Mesendoderm (in vitro differentiated cells): ENCODE measurements around the gene PDZRN3.

Experiments
- DNase-seq: peaks from one replicate; pipeline ENCODE4 v3.0.0; 2013
- H2AK5ac ChIP-seq: 2 replicates; pipeline ENCODE4 v1.6.1; 2013; ENCODE audit warnings: low read length, inconsistent platforms
- H2BK120ac ChIP-seq: 2 replicates; pipeline ENCODE4 v1.6.1; 2013; ENCODE audit warnings: low read depth, mild to moderate bottlenecking, low read length, moderate library complexity, mixed read lengths
- H2BK15ac ChIP-seq: replicated peaks from 2 replicates; pipeline ENCODE4 v1.6.1; 2013; ENCODE audit warnings: low read depth, mild to moderate bottlenecking, moderate library complexity
- H2BK5ac ChIP-seq: 2 replicates; pipeline ENCODE4 v1.6.1; 2013; ENCODE audit warnings: low read length, inconsistent platforms
- H3K18ac ChIP-seq: 2 replicates; pipeline ENCODE4 v1.6.1; 2013; ENCODE audit warnings: mild to moderate bottlenecking, low read length, mixed read lengths
- H3K23ac ChIP-seq: one replicate; pipeline ENCODE4 v1.6.1; 2013; ENCODE audit warnings: low read length
- H3K27ac ChIP-seq: 2 replicates; pipeline ENCODE4 v1.5.1; 2013; ENCODE audit warnings: low read depth, mild to moderate bottlenecking, inconsistent platforms, low read length, moderate library complexity
- H3K27me3 ChIP-seq: 2 replicates; pipeline ENCODE4 v1.6.1; 2013; ENCODE audit warnings: low read length, control low read depth, mild to moderate bottlenecking, inconsistent platforms; ENCODE audit not compliant: insufficient read depth, poor library complexity
- H3K36me3 ChIP-seq: 2 replicates; pipeline ENCODE4 v1.6.1; 2013; ENCODE audit warnings: low read length, inconsistent platforms; ENCODE audit not compliant: control insufficient read depth, insufficient read depth
- H3K4ac ChIP-seq: one replicate; pipeline ENCODE4 v1.6.1; 2013; ENCODE audit warnings: low read depth, mild to moderate bottlenecking, low read length, moderate library complexity
- H3K4me1 ChIP-seq: 2 replicates; pipeline ENCODE4 v1.6.1; 2013; ENCODE audit warnings: low read depth, low read length, inconsistent platforms; ENCODE audit not compliant: control insufficient read depth
- H3K4me2 ChIP-seq: 2 replicates; pipeline ENCODE4 v1.6.1; 2013; ENCODE audit warnings: low read length
- H3K4me3 ChIP-seq: 2 replicates; pipeline ENCODE4 v1.5.1; 2013; ENCODE audit warnings: mild to moderate bottlenecking, low read length
- H3K56ac ChIP-seq: one replicate; pipeline ENCODE4 v1.6.1; 2013; ENCODE audit warnings: low read length
- H3K79me1 ChIP-seq: 2 replicates; pipeline ENCODE4 v1.6.1; 2013; ENCODE audit warnings: low read length, inconsistent platforms
- H3K79me2 ChIP-seq: 2 replicates; pipeline ENCODE4 v1.6.1; 2013; ENCODE audit warnings: mild to moderate bottlenecking, low read length; ENCODE audit not compliant: control insufficient read depth, insufficient read depth
- H3K9ac ChIP-seq: 2 replicates; pipeline ENCODE4 v1.6.1; 2013; ENCODE audit warnings: low read length, inconsistent platforms
- H4K5ac ChIP-seq: one replicate; pipeline ENCODE4 v1.6.1; 2013; ENCODE audit warnings: low read length
- H4K8ac ChIP-seq: one replicate; pipeline ENCODE4 v1.6.1; 2013; ENCODE audit warnings: low read depth, mild to moderate bottlenecking, control low read depth, low read length, moderate library complexity
- whole genome bisulfite sequencing: extraction: QIAGEN DNeasy Blood & Tissue Kit; methylation state at CpG from one replicate; pipeline ENCODE4 v1.1.7; 2013; ENCODE audit warnings: low lambda C conversion rate, missing lambda C conversion rate; ENCODE audit not compliant: insufficient coverage; ENCODE audit errors: extremely low coverage; 5-methylcytosine and 5-hydroxymethylcytosine counted together

Gene PDZRN3

GRCh38 chr3:73407577-73407976 is 217.2 kb downstream of the PDZRN3 start:
- no peak overlapping the region for H3K56ac ChIP-seq
- no peaks in the 10 kb centered on the region for H3K4me1 ChIP-seq
- no peaks in the 10 kb centered on the region for H3K79me2 ChIP-seq
- no peak overlapping the region for H4K8ac ChIP-seq
- H2BK120ac ChIP-seq = no peak overlapping the region
- H3K27ac ChIP-seq = no peak overlapping the region
- H3K4ac ChIP-seq = no peak overlapping the region
- H3K9ac ChIP-seq = no peak overlapping the region
- no peak overlapping the region for H2BK15ac ChIP-seq
- no peak overlapping the region for H3K18ac ChIP-seq
- no CpG with 5 or more reads among the region's 2 CpGs for whole genome bisulfite sequencing
- H3K79me1 ChIP-seq = no peaks in the 10 kb centered on the region
- no peaks in the 10 kb centered on the region for H3K27me3 ChIP-seq
- no peak for DNase-seq
- H4K5ac ChIP-seq = no peak overlapping the region
- H3K36me3 ChIP-seq = no peaks in the 10 kb centered on the region
- H3K23ac ChIP-seq = no peak overlapping the region
- no peak overlapping the region for H2BK5ac ChIP-seq
- H3K4me3 ChIP-seq = no peak overlapping the region
- no peak overlapping the region for H3K4me2 ChIP-seq
- H2AK5ac ChIP-seq = no peak overlapping the region

- H2BK120ac ChIP-seq = no peak overlapping the region
- no peak overlapping the region for H2AK5ac ChIP-seq
- no peak overlapping the region for H3K23ac ChIP-seq
- no peak overlapping the region for H3K18ac ChIP-seq
- H3K27me3 ChIP-seq = no peaks in the 10 kb centered on the region
- H3K79me2 ChIP-seq = no peaks in the 10 kb centered on the region
- no peak overlapping the region for H3K4me3 ChIP-seq
- no peaks in the 10 kb centered on the region for H3K36me3 ChIP-seq
- H2BK5ac ChIP-seq = no peak overlapping the region
- H3K27ac ChIP-seq = no peak overlapping the region
- no peaks in the 10 kb centered on the region for H3K79me1 ChIP-seq
- no peak overlapping the region for H3K4ac ChIP-seq
- H3K4me2 ChIP-seq = no peak overlapping the region
- H2BK15ac ChIP-seq = no peak overlapping the region
- H3K4me1 ChIP-seq = no peaks in the 10 kb centered on the region
- H4K5ac ChIP-seq = no peak overlapping the region
- no peak overlapping the region for H3K56ac ChIP-seq
- WGBS = no CpG with 5 or more reads among the region's 4 CpGs
- no peak overlapping the region for H4K8ac ChIP-seq
- DNase-seq = no peak
- H3K9ac ChIP-seq = no peak overlapping the region
Observed at GRCh38 chr3:73405853-73406252, 218.9 kb downstream of the PDZRN3 start.

GRCh38 chr3:73405000-73405399 is 219.7 kb downstream of the PDZRN3 start:
- Histone ChIP-seq H3K36me3 (no peaks in the 10 kb centered on the region), H2AK5ac (no peak overlapping the region), H4K8ac (no peak overlapping the region), H3K56ac (no peak overlapping the region), H3K79me1 (no peaks in the 10 kb centered on the region), H3K4me2 (no peak overlapping the region), H4K5ac (peak overlapping the region; percentile 8), H2BK15ac (no peak overlapping the region), H2BK5ac (no peak overlapping the region), H3K27me3 (no peaks in the 10 kb centered on the region), H3K4me1 (no peaks in the 10 kb centered on the region), H2BK120ac (no peak overlapping the region), H3K27ac (no peak overlapping the region), H3K9ac (no peak overlapping the region), H3K79me2 (no peaks in the 10 kb centered on the region), H3K23ac (no peak overlapping the region), H3K18ac (no peak overlapping the region), H3K4ac (no peak overlapping the region), H3K4me3 (no peak overlapping the region)
- no CpG with 5 or more reads among the region's 4 CpGs for WGBS
- DNase-seq = no peak

- no peaks in the 10 kb centered on the region for H3K36me3 ChIP-seq
- H3K27ac ChIP-seq = no peak overlapping the region
- H3K4me2 ChIP-seq = no peak overlapping the region
- H3K4me1 ChIP-seq = no peaks in the 10 kb centered on the region
- H2BK5ac ChIP-seq = no peak overlapping the region
- H4K5ac ChIP-seq = no peak overlapping the region
- H2BK120ac ChIP-seq = no peak overlapping the region
- no peak overlapping the region for H3K4ac ChIP-seq
- H2BK15ac ChIP-seq = no peak overlapping the region
- no peak overlapping the region for H3K56ac ChIP-seq
- H4K8ac ChIP-seq = no peak overlapping the region
- H3K23ac ChIP-seq = no peak overlapping the region
- no peak overlapping the region for H3K9ac ChIP-seq
- H3K79me1 ChIP-seq = no peaks in the 10 kb centered on the region
- no peak overlapping the region for H3K18ac ChIP-seq
- H3K27me3 ChIP-seq = no peaks in the 10 kb centered on the region
- H3K79me2 ChIP-seq = no peaks in the 10 kb centered on the region
- no peak overlapping the region for H3K4me3 ChIP-seq
- no CpG with 5 or more reads among the region's 5 CpGs for WGBS
- peak; percentile 43 for DNase-seq
- H2AK5ac ChIP-seq = no peak overlapping the region
Observed at GRCh38 chr3:73404435-73404834, 220.3 kb downstream of the PDZRN3 start.

GRCh38 chr3:73403444-73403843 is 221.3 kb downstream of the PDZRN3 start:
- Histone ChIP-seq H2BK15ac (no peak overlapping the region), H3K4ac (no peak overlapping the region), H3K4me3 (no peak overlapping the region), H3K56ac (no peak overlapping the region), H3K27me3 (no peaks in the 10 kb centered on the region), H3K4me2 (no peak overlapping the region), H2AK5ac (no peak overlapping the region), H3K9ac (no peak overlapping the region), H2BK5ac (no peak overlapping the region), H4K8ac (no peak overlapping the region), H3K23ac (no peak overlapping the region), H3K79me1 (no peaks in the 10 kb centered on the region), H3K18ac (no peak overlapping the region), H3K27ac (no peak overlapping the region), H3K79me2 (no peaks in the 10 kb centered on the region), H2BK120ac (no peak overlapping the region), H3K4me1 (no peaks in the 10 kb centered on the region), H3K36me3 (no peaks in the 10 kb centered on the region), H4K5ac (no peak overlapping the region)
- no peak for DNase-seq
- WGBS = no CpG with 5 or more reads among the region's 3 CpGs

GRCh38 chr3:73401616-73402279 is 223.0 kb downstream of the PDZRN3 start:
- H3K56ac ChIP-seq = no peak overlapping the region
- H2AK5ac ChIP-seq = no peak overlapping the region
- no peak overlapping the region for H2BK120ac ChIP-seq
- H3K27me3 ChIP-seq = no peaks in the 10 kb centered on the region
- no peaks in the 10 kb centered on the region for H3K4me1 ChIP-seq
- H3K27ac ChIP-seq = no peak overlapping the region
- no peak overlapping the region for H3K4ac ChIP-seq
- no peak overlapping the region for H3K23ac ChIP-seq
- no peak overlapping the region for H2BK15ac ChIP-seq
- H3K4me2 ChIP-seq = no peak overlapping the region
- no peak overlapping the region for H4K5ac ChIP-seq
- no peaks in the 10 kb centered on the region for H3K79me2 ChIP-seq
- H3K18ac ChIP-seq = no peak overlapping the region
- H3K36me3 ChIP-seq = no peaks in the 10 kb centered on the region
- no peak overlapping the region for H4K8ac ChIP-seq
- no peak for DNase-seq
- no peak overlapping the region for H2BK5ac ChIP-seq
- WGBS = no CpG with 5 or more reads among the region's 7 CpGs
- no peak overlapping the region for H3K9ac ChIP-seq
- no peak overlapping the region for H3K4me3 ChIP-seq
- no peaks in the 10 kb centered on the region for H3K79me1 ChIP-seq
